Astrocyte of the spinal cord (primary cell): Measurements from ENCODE around the gene LDAH.

Source experiments
- DNase-seq: peaks from one replicate; pipeline ENCODE4 v3.0.0; 2011; ENCODE audit warnings: low read depth, low spot score
- H3K4me3 ChIP-seq: 2 replicates; pipeline ENCODE4 v1.5.1; 2011; ENCODE audit warnings: low read depth, mild to moderate bottlenecking, low read length, moderate library complexity
- CTCF ChIP-seq: IDR thresholded peaks from 2 replicates; pipeline ENCODE4 v1.5.1; 2012; ENCODE audit warnings: low read depth, mild to moderate bottlenecking, low read length, inconsistent platforms
- in situ Hi-C: cut with HindIII; loops from 2 replicates; pipeline ENCODE4 v1.10.0; 2017; ENCODE audit warnings: low sequenced_read_pairs

Gene LDAH

GRCh38 chr2:20822535-20823490 is at the start of gene LDAH:
LDAH (minus strand) TSS chr2:20823101; CDS start chr2:20801463, 21,638 bp downstream.
- no peak for TF ChIP-seq CTCF
- DNase-seq: peak; percentile 89
- peak within 1 kb of the TSS; percentile 88 for H3K4me3 ChIP-seq
- in situ Hi-C loops: no loop called here

GRCh38 chr2:20868377-20868776 is 45.5 kb upstream of the LDAH start:
- in situ Hi-C loops: no loop called here
- DNase-seq: no peak
- H3K4me3 ChIP-seq: no peak overlapping the region
- TF ChIP-seq CTCF: no peak

GRCh38 chr2:20862850-20863249 is 39.9 kb upstream of the LDAH start:
- no peak for DNase-seq
- no peak overlapping the region for H3K4me3 ChIP-seq
- in situ Hi-C loops: no loop called here
- TF ChIP-seq CTCF: no peak

GRCh38 chr2:20855456-20855855 is 32.6 kb upstream of the LDAH start:
- DNase-seq: no peak
- H3K4me3 ChIP-seq: no peak overlapping the region
- in situ Hi-C loops: no loop called here
- TF ChIP-seq CTCF: no peak

GRCh38 chr2:20852670-20853069 is 29.8 kb upstream of the LDAH start:
- no peak for DNase-seq
- in situ Hi-C loops: no loop called here
- H3K4me3 ChIP-seq: no peak overlapping the region
- TF ChIP-seq CTCF: no peak

GRCh38 chr2:20852139-20852538 is 29.2 kb upstream of the LDAH start:
- in situ Hi-C loops: no loop called here
- no peak overlapping the region for H3K4me3 ChIP-seq
- DNase-seq: no peak
- TF ChIP-seq CTCF: no peak
